Tibial artery (tissue), 4 donors: ENCODE measurements around the gene PFDN1.
A peak's percentile ranks its signal among the peaks of the same experiment; 100 is the strongest.

ENCODE experiments used
- DNase-seq, 2 donors: peaks; one replicate each; pipeline ENCODE4 v3.0.0-alpha.2; 2019
- H3K27ac ChIP-seq, 2 donors: fragments of 200-600 bp; sonication (generic) in 1 of 2; 1 replicate in 1 of 2; 2 replicates in 1 of 2; pipeline ENCODE4 v1.5.1; 2018 to 2019; ENCODE audit warnings: mild to moderate bottlenecking in 1 of 2
- H3K27me3 ChIP-seq, 2 donors: fragments of 200-600 bp; sonication (generic) in 1 of 2; one replicate each; pipeline versions ENCODE4 v1.5.1 to v1.6.0; 2016 to 2019
- H3K36me3 ChIP-seq, 3 donors: fragments of 200-600 bp; sonication (generic) in 2 of 3; one replicate each; pipeline ENCODE4 v1.5.1; 2016 to 2019; ENCODE audit warnings: mild to moderate bottlenecking in 2 of 3
- H3K4me1 ChIP-seq, 4 donors: fragments of 200-600 bp; sonication (generic) in 2 of 4; 1 replicate in 3 of 4; 2 replicates in 1 of 4; pipeline ENCODE4 v1.5.1; 2016 to 2019
- H3K4me3 ChIP-seq, 2 donors: fragments of 200-600 bp; sonication (generic) in 1 of 2; 1 replicate in 1 of 2; 2 replicates in 1 of 2; pipeline ENCODE4 v1.5.1; 2018 to 2019; ENCODE audit warnings: mild to moderate bottlenecking in 2 of 2
- H3K9me3 ChIP-seq, 3 donors: fragments of 200-600 bp; sonication (generic) in 1 of 3; one replicate each; pipeline ENCODE4 v1.5.1; 2016 to 2019
- CTCF ChIP-seq, 2 experiments: fragments of 200-600 bp in 1 of 2; fragments of 450-650 bp in 1 of 2; IDR thresholded peaks; one replicate each; pipeline ENCODE4 v1.5.1; 2017 to 2019; ENCODE audit warnings: antibody characterized with exemption in 2 of 2, mild to moderate bottlenecking in 1 of 2, moderate library complexity in 1 of 2
- intact Hi-C: fragments of 100-400 bp; cut with DNase I; formaldehyde crosslinking; loops from one replicate; pipeline ENCODE4 v1.15.0; 2023; ENCODE audit warnings: low total_unique reads

PFDN1 gene

GRCh38 chr5:140302786-140303639 lies at the start of gene PFDN1:
PFDN1 (minus strand) TSS chr5:140303101; CDS start chr5:140303073, 28 bp downstream.
- intact Hi-C loops: loop anchor here (5.0 kb wide), 1 partner anchor 44 kb away; the partner anchor contains the start of gene HBEGF
- no peak for TF ChIP-seq CTCF (IDR thresholded peaks at IDR 0.05)
- peak within 1 kb of the TSS; percentile 84 to 86 for H3K27ac ChIP-seq

GRCh38 chr5:140351609-140352334 lies 48.9 kb upstream of the PFDN1 start:
- H3K4me3 ChIP-seq: no peak overlapping the region
- H3K27me3 ChIP-seq: no peaks in the 10 kb centered on the region
- no peaks in the 10 kb centered on the region for H3K9me3 ChIP-seq
- DNase-seq: peak in 1 of 2 donors; percentile 48
- TF ChIP-seq CTCF (IDR thresholded peaks at IDR 0.05): peak; percentile 86 to 91
- H3K4me1 ChIP-seq: peaks cover 0 to 10% (median 6%) of the 10 kb centered on the region in 4 donors
- H3K27ac ChIP-seq: no peak overlapping the region
- intact Hi-C loops: no loop called here
- H3K36me3 ChIP-seq: no peaks in the 10 kb centered on the region

More at GRCh38 chr5:140302786-140303639, at the start of gene PFDN1:
- no peaks in the 10 kb centered on the region for H3K9me3 ChIP-seq
- peak within 1 kb of the TSS; percentile 72 to 97 for H3K4me3 ChIP-seq
- peaks cover 0 to 9% (median 3%) of the 10 kb centered on the region in 3 donors for H3K36me3 ChIP-seq
- H3K27me3 ChIP-seq: no peaks in the 10 kb centered on the region
- DNase-seq: peak; percentile 95
- peaks cover 0 to 30% (median 19%) of the 10 kb centered on the region in 4 donors for H3K4me1 ChIP-seq

- no peak for TF ChIP-seq CTCF (IDR thresholded peaks at IDR 0.05)
- no peak for DNase-seq
- H3K4me3 ChIP-seq: no peak overlapping the region
- no peaks in the 10 kb centered on the region for H3K27me3 ChIP-seq
- intact Hi-C loops: loop anchor here (5.0 kb wide), 2 partner anchors 47 to 87 kb away; partner anchors contain the start of gene PFDN1
- no peak overlapping the region for H3K27ac ChIP-seq
- H3K9me3 ChIP-seq: no peaks in the 10 kb centered on the region
- H3K4me1 ChIP-seq: peaks cover 0 to 29% (median 15%) of the 10 kb centered on the region in 4 donors
- H3K36me3 ChIP-seq: no peaks in the 10 kb centered on the region
Observed at GRCh38 chr5:140349244-140349643, 46.3 kb upstream of the PFDN1 start.

- TF ChIP-seq CTCF (IDR thresholded peaks at IDR 0.05): no peak
- Histone ChIP-seq H3K27ac (no peak overlapping the region), H3K36me3 (no peaks in the 10 kb centered on the region), H3K27me3 (no peaks in the 10 kb centered on the region), H3K4me1 (peaks cover 0 to 29% (median 17%) of the 10 kb centered on the region in 4 donors), H3K4me3 (no peak overlapping the region), H3K9me3 (no peaks in the 10 kb centered on the region)
- DNase-seq: no peak
- intact Hi-C loops: loop anchor here (5.0 kb wide), 2 partner anchors 46 to 86 kb away; partner anchors contain the start of gene PFDN1
Observed at GRCh38 chr5:140348104-140348503, 45.2 kb upstream of the PFDN1 start.

- Histone ChIP-seq H3K36me3 (no peaks in the 10 kb centered on the region), H3K4me3 (no peak overlapping the region), H3K27ac (peak overlapping the region; percentile 65 to 77), H3K27me3 (no peaks in the 10 kb centered on the region), H3K4me1 (peaks cover 0 to 33% (median 20%) of the 10 kb centered on the region in 4 donors), H3K9me3 (no peaks in the 10 kb centered on the region)
- intact Hi-C loops: loop anchor here (5.0 kb wide), 2 partner anchors 45 to 85 kb away; partner anchors contain the start of gene PFDN1
- no peak for DNase-seq
- no peak for TF ChIP-seq CTCF (IDR thresholded peaks at IDR 0.05)
Observed at GRCh38 chr5:140347360-140347759, 44.5 kb upstream of the PFDN1 start.
